K562 (cell line): ENCODE measurements around the gene PYCR2. TPM values are rescaled to one million over a fixed set of nuclear protein-coding genes. Genes with fewer than 3 reads are reported as not detected.

Source experiments
- ASH1L ChIP-seq: fragments of 450-650 bp; IDR thresholded peaks from 2 replicates; pipeline ENCODE4 v1.6.1; 2018; ENCODE audit warnings: borderline replicate concordance, mild to moderate bottlenecking, low read depth; ENCODE audit not compliant: partially characterized antibody
- CBFA2T3 ChIP-seq: fragments of 450-650 bp; IDR thresholded peaks from 2 replicates; pipeline ENCODE4 v1.6.1; 2017
- EGR1 ChIP-seq: fragments of 450-650 bp; conservative IDR thresholded peaks from 2 replicates; pipeline ENCODE4 v1.6.1; 2017; ENCODE audit warnings: mild to moderate bottlenecking
- FOSL1 ChIP-seq: fragments of 200-800 bp; sonication (Bioruptor generic); conservative IDR thresholded peaks from 2 replicates; pipeline ENCODE4 v1.6.1; 2016; ENCODE audit warnings: missing genetic modification characterization, missing compliant biosample characterization
- HNRNPLL ChIP-seq: fragments of 200-400 bp; formaldehyde crosslinking; IDR thresholded peaks from 2 replicates; pipeline ENCODE4 v1.6.1; 2017; ENCODE audit warnings: low read length, low read depth, mild to moderate bottlenecking; ENCODE audit not compliant: poor library complexity, severe bottlenecking
- MAFK ChIP-seq: IDR thresholded peaks from 2 replicates; pipeline ENCODE4 v1.6.1; 2011; ENCODE audit warnings: low read length, improper control_type of control experiment
- PRDM10 ChIP-seq: fragments of 450-650 bp; IDR thresholded peaks from 2 replicates; pipeline ENCODE4 v1.6.1; 2018; ENCODE audit not compliant: partially characterized antibody
- SMAD4 ChIP-seq: fragments of 250-450 bp; sonication (Bioruptor Pico); conservative IDR thresholded peaks from 2 replicates; pipeline ENCODE4 v1.8.0; 2021; ENCODE audit warnings: inconsistent platforms, mild to moderate bottlenecking, moderate library complexity
- ZBTB17 ChIP-seq: fragments of 450-650 bp; formaldehyde crosslinking; IDR thresholded peaks from 2 replicates; pipeline ENCODE4 v1.4.0; 2020; ENCODE audit warnings: mild to moderate bottlenecking
- ZBTB7A ChIP-seq: IDR thresholded peaks from 2 replicates; pipeline ENCODE4 v1.6.1; 2011; ENCODE audit warnings: low read depth, mild to moderate bottlenecking, low read length, moderate library complexity, borderline replicate concordance; ENCODE audit not compliant: control insufficient read depth
- ZNF184 ChIP-seq: sonication (generic); formaldehyde crosslinking; IDR thresholded peaks from 2 replicates; pipeline ENCODE4 v1.5.0; 2020; ENCODE audit warnings: missing genetic modification reagents
- ZNF609 ChIP-seq: sonication (generic); formaldehyde crosslinking; IDR thresholded peaks from 2 replicates; pipeline ENCODE4 v1.8.1; 2023; ENCODE audit warnings: missing genetic modification reagents, mild to moderate bottlenecking, borderline replicate concordance
- polyA plus RNA-seq, 8 experiments: library from polyadenylated mRNA; depleted of rRNA in 4 of 8; stranded (reverse) in 5 of 8; unstranded in 3 of 8; fragments of >200 nt; fragmentation: Nextera tagmentation in 2 of 8; fragmentation: Illumina TruSeq in 1 of 8; extraction: Ambion mirVana in 2 of 8; extraction: Trizol in 1 of 8; gene quantifications; 2 replicates each; pipeline versions ENCODE4 v1.2.1 to v1.2.3, GENCODE V29; 2011 to 2014; ENCODE audit warnings: inconsistent platforms in 1 of 8, missing spikeins in 1 of 8
- total RNA-seq, 7 experiments: library from RNA; depleted of rRNA in 6 of 7; stranded (reverse); fragments of >200 nt in 6 of 7; fragmentation: Illumina TruSeq in 2 of 7; extraction: Trizol in 2 of 7; gene quantifications; 2 replicates each; pipeline versions ENCODE4 v1.2.1 to v1.2.3, GENCODE V29; 2011 to 2021; ENCODE audit warnings: low replicate concordance in 1 of 7
- TF ChIP-seq, protein P1 (sequence below): sonication (generic); formaldehyde crosslinking; IDR thresholded peaks from 2 replicates; pipeline ENCODE4 v1.8.0; 2022; ENCODE audit warnings: mild to moderate bottlenecking, missing genetic modification reagents
- TF ChIP-seq, protein P2 (sequence below): IDR thresholded peaks from 2 replicates; pipeline ENCODE4 v1.6.1; 2011; ENCODE audit not compliant: insufficient read length; ENCODE audit errors: extremely low read depth
- TF ChIP-seq, protein P3 (sequence below): sonication (generic); formaldehyde crosslinking; IDR thresholded peaks from 2 replicates; pipeline ENCODE4 v1.5.0; 2020; ENCODE audit warnings: missing genetic modification reagents

The PYCR2 gene
- total and polyA plus RNA-seq, 9 of the 15 experiments (the other 6 are each of a cell fraction or from before 2014, with no cell fraction given): 5.5 to 219 (median 127) TPM

DNA sequence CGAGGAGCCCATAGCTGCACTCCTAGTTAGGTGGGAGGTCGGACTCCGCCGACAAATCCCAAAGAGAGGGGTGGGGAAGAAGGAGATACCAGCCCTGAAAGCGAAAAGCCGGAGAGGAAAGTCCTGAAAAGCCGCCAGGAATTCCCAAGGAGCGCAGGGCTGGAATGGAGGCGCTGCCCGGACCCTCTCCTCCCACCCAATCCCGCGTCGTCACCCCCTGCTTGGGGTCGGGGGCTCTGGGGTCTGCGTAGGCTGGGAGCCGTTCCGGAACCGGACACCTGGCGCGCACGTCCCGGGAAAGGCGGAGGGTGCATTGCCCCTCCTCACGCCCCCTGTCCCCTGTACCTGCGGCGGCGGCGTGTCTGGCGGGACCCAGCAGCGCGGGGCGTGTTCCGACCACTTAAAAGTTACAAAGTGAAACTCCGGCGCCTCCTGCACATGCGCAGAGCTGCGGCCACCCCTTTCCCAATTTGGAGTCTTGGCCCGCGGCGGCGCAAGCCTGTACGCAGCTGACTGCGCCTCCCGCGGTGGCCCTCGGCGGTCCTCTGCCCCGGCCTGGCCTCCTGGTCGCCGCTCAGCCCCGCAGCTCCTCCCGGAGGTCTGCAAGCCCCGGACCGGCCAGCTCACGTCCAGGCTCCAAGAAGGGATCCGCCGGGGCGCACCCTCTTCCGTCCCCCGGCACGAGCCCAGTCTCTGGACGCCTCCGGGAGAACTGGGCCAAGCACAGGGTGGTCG is 41.9 kb downstream of the PYCR2 start, which contains the start of gene TMEM63A (continued):
- TF ChIP-seq, protein P1, sequence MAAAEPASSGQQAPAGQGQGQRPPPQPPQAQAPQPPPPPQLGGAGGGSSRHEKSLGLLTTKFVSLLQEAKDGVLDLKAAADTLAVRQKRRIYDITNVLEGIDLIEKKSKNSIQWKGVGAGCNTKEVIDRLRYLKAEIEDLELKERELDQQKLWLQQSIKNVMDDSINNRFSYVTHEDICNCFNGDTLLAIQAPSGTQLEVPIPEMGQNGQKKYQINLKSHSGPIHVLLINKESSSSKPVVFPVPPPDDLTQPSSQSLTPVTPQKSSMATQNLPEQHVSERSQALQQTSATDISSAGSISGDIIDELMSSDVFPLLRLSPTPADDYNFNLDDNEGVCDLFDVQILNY (CRISPR knock-in tag): peak; percentile 52; the same call in 1 of the 2 replicates
- TF ChIP-seq ZBTB17 (CRISPR knock-in tag) (peak; percentile 93), CBFA2T3 (no peak), MAFK (no peak), EGR1 (no peak), FOSL1 (tag) (no peak), ZNF609 (CRISPR knock-in tag) (no peak), PRDM10 (no peak), ZNF184 (CRISPR knock-in tag) (no peak), ZBTB7A (peak; percentile 92), ASH1L (no peak), HNRNPLL (peak; percentile 96), SMAD4 (CRISPR knock-in tag) (0 out of 2 replicates have a peak, but pooled peaks have one; percentile 16)
- TF ChIP-seq, protein P2, sequence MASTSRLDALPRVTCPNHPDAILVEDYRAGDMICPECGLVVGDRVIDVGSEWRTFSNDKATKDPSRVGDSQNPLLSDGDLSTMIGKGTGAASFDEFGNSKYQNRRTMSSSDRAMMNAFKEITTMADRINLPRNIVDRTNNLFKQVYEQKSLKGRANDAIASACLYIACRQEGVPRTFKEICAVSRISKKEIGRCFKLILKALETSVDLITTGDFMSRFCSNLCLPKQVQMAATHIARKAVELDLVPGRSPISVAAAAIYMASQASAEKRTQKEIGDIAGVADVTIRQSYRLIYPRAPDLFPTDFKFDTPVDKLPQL: no peak
- TF ChIP-seq, protein P3, sequence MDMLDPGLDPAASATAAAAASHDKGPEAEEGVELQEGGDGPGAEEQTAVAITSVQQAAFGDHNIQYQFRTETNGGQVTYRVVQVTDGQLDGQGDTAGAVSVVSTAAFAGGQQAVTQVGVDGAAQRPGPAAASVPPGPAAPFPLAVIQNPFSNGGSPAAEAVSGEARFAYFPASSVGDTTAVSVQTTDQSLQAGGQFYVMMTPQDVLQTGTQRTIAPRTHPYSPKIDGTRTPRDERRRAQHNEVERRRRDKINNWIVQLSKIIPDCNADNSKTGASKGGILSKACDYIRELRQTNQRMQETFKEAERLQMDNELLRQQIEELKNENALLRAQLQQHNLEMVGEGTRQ (CRISPR knock-in tag): 0 out of 2 replicates have a peak, but pooled peaks have one; percentile 2
